Measurements from ENCODE around the gene CYB5R3.
"Not testable (repeated sequence)": the region's sequence is repeated elsewhere in the genome, so short reads cannot be mapped to it uniquely, and the experiment has no call there.

Gene CYB5R3

DNA sequence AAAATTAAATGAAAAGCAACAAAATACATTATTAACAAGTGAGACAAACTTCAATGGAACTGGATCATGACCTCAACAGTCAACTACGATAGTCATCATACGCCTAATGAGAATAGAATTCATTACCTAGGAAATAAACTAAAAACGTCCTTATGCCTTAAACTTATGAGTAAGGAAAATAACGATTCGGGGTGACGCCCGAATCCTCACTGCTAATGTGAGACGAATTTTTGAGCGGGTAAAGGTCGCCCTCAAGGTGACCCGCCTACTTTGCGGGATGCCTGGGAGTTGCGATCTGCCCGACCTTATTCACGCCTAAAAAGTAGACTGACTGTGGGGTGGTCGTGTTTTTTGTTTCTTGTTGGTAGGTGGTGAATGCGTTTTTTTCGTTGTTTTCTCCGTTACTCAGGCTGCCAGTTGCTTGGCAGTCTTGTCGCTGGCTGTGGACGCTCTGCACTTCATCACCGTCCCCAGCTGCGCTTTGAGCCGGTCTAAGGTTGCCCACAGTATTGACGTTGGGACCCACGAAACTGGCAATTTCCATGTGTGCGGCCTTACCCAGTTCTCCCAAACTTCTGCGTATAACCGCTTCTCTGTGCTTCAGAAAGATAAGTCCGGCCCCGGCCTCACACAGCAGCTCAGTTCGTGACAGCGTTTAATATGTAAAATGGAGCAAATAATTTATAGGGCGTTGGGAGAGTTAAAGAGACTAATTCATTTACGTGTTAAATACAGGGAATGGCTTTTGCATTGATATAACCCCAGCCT lies 33.9 kb downstream of the CYB5R3 start:
- Histone ChIP-seq H3K36me3 (ENCODE audit: control insufficient read depth, insufficient read depth, low read length) (peaks cover 6% of the 10 kb centered on the region), H3K27ac (ENCODE audit: insufficient read depth, low read length, poor library complexity, severe bottlenecking) (peak overlapping the region; percentile 94), H3K4me1 (ENCODE audit: control insufficient read depth, insufficient read depth, low read length, poor library complexity, severe bottlenecking) (peaks cover 38% of the 10 kb centered on the region), H3K4me3 (ENCODE audit: insufficient read depth, low read depth, low read length, poor library complexity, severe bottlenecking) (peak overlapping the region; percentile 75), H3K9me3 (ENCODE audit: control insufficient read depth, low read length) (no peaks in the 10 kb centered on the region), H3K27me3 (replicated peaks; ENCODE audit: control insufficient read depth, insufficient read depth, low read length, poor library complexity, severe bottlenecking) (no peaks in the 10 kb centered on the region)
- peak; percentile 75 to 83 (median 80) for DNase-seq

DNA sequence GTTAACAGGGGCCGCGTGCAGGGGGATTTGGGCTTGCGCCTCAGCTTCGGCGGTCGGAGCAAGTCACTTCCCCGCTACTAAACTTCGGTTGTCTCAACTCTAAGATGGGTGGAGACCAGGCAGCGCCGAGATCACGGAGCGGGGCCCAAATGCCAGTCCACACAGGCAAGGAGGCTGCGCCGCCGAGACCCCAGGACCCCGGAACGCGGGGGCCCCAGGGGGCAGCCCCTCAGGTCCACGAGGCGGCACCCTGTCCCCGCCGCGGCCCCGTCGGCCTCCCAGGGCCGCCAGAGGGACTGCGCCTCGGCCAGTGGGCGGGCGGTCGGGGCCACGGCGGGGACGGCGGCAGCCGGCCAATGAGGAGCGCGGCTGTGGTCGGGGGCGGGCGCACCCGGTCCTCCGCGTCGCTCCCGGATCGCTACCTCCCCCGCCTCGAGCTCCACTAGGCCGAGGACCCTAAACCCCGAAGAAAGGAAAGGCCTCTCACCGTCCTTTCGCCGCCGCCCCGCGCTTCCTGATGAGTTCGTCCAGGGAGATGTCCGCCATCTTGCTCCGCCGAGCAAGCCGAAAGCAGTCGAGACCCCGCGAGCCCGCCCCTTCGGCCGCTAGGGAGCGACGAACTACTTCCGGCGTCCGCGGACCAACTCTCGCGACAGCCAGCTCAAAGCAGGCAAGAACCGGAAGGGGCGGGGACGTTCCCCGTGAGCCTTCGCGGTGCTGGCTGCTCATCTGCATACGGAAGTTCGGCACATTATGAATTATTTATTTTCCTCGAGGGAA lies 34.7 kb downstream of the CYB5R3 start, which contains the start of gene POLDIP3:
Gene POLDIP3 (minus strand): TSS at position 572 of the 780 bp plus-strand sequence. CDS start 26 bp downstream, at position 546.
- Histone ChIP-seq H3K9me3 (ENCODE audit: control insufficient read depth, low read length) (no peaks in the 10 kb centered on the region), H3K27ac (ENCODE audit: insufficient read depth, low read length, poor library complexity, severe bottlenecking) (peak within 1 kb of the TSS; percentile 94), H3K4me1 (ENCODE audit: control insufficient read depth, insufficient read depth, low read length, poor library complexity, severe bottlenecking) (peaks cover 44% of the 10 kb centered on the region), H3K4me3 (ENCODE audit: insufficient read depth, low read depth, low read length, poor library complexity, severe bottlenecking) (peak within 1 kb of the TSS; percentile 75), H3K27me3 (replicated peaks; ENCODE audit: control insufficient read depth, insufficient read depth, low read length, poor library complexity, severe bottlenecking) (no peaks in the 10 kb centered on the region), H3K36me3 (ENCODE audit: control insufficient read depth, insufficient read depth, low read length) (peaks cover 6% of the 10 kb centered on the region)
- peak; percentile 96 to 99 (median 98) for DNase-seq

DNA sequence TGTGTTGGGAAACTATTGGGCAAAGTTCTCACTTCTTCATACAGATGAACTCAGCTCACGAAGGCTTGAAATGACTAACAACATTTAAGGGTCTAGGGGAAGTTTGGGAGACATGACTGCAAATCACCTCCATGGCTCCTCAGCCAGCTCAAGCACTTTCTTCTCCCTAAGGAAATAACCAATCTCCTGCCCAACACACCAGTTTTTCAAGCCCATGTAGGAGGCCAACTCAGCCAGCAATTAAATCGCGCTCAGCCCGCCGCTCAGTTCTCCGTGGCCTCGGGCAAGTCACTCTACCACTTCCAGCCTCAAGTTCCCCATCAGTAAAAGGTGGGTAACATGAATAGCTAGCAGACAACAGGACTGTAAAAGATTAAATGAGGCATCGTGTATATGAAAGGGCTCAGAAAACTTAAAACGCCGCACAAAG lies 35.3 kb downstream of the CYB5R3 start:
- Histone ChIP-seq H3K4me1 (ENCODE audit: control insufficient read depth, insufficient read depth, low read length, poor library complexity, severe bottlenecking) (peaks cover 46% of the 10 kb centered on the region), H3K9me3 (ENCODE audit: control insufficient read depth, low read length) (no peaks in the 10 kb centered on the region), H3K36me3 (ENCODE audit: control insufficient read depth, insufficient read depth, low read length) (peaks cover 6% of the 10 kb centered on the region), H3K27ac (ENCODE audit: insufficient read depth, low read length, poor library complexity, severe bottlenecking) (peak overlapping the region; percentile 94), H3K27me3 (replicated peaks; ENCODE audit: control insufficient read depth, insufficient read depth, low read length, poor library complexity, severe bottlenecking) (no peaks in the 10 kb centered on the region), H3K4me3 (ENCODE audit: insufficient read depth, low read depth, low read length, poor library complexity, severe bottlenecking) (peak overlapping the region; percentile 75)
- DNase-seq = no peak

DNA sequence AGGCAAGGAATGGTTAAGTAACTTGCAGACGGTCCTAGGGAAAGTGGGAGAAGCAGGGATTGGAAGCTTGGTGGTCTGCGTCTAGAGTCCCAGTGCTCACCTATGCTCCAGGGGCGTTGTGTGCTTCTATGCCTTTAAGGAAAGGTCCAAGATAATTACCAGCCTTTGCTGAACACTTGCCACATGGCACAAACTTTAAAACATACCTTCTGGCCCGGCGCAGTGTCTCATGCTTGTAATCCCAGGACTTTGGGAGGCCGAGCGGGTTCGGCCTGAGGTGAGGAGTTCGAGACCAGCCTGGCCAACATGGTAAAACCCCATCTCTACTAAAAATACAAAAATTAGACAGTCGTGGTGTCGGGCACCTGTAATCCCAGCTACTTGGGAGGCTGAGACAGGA lies 36.9 kb downstream of the CYB5R3 start:
- Histone ChIP-seq H3K9me3 (ENCODE audit: control insufficient read depth, low read length) (no peaks in the 10 kb centered on the region), H3K4me1 (ENCODE audit: control insufficient read depth, insufficient read depth, low read length, poor library complexity, severe bottlenecking) (peaks cover 46% of the 10 kb centered on the region), H3K36me3 (ENCODE audit: control insufficient read depth, insufficient read depth, low read length) (peaks cover 9% of the 10 kb centered on the region), H3K4me3 (ENCODE audit: insufficient read depth, low read depth, low read length, poor library complexity, severe bottlenecking) (no peak overlapping the region), H3K27ac (ENCODE audit: insufficient read depth, low read length, poor library complexity, severe bottlenecking) (peak overlapping the region; percentile 5), H3K27me3 (replicated peaks; ENCODE audit: control insufficient read depth, insufficient read depth, low read length, poor library complexity, severe bottlenecking) (no peaks in the 10 kb centered on the region)
- DNase-seq = no peak

DNA sequence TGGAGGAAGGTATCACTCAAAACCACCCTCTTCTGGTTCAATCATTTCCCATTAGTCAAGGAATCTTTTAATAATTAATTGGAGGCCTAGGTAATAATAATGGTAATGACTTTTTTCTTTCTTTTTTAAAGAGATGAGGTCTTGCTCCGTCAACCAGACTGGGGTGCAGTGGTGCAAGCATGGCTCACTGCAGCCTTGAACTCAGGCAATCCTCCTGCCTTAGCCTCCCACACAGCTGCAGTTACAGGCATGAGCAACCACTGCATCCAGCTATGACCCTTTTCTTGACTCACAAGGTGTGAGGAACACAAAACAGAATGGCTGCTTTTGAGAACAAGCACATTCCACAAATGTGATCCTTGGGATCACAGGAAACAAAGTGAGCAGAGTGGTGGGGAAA lies 38.1 kb downstream of the CYB5R3 start:
- peaks cover 9% of the 10 kb centered on the region for H3K36me3 ChIP-seq (ENCODE audit: control insufficient read depth, insufficient read depth, low read length)

DNA sequence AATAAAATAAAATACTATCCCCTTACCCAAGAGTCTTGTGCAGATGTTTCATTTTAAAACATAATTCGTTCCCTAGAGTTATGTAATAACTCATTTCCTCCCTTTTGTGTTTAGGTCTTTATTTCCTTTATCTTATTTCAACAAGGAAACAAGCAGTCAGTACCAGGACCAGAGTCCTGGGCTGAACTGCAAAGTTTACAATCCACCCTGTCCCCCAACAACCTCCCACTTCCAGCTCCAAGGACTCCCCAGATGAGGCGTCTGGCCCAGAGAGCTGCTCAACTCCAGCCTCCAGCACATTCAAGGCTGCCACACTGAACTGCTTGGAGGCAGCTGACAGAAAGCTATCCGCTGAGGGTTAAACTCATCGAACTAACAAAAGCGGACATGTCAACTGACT lies 39.0 kb downstream of the CYB5R3 start:
- no peaks in the 10 kb centered on the region for H3K27me3 ChIP-seq (replicated peaks; ENCODE audit: control insufficient read depth, insufficient read depth, low read length, poor library complexity, severe bottlenecking)
- peaks cover 39% of the 10 kb centered on the region for H3K4me1 ChIP-seq (ENCODE audit: control insufficient read depth, insufficient read depth, low read length, poor library complexity, severe bottlenecking)
- H3K4me3 ChIP-seq (ENCODE audit: insufficient read depth, low read depth, low read length, poor library complexity, severe bottlenecking) = no peak overlapping the region
- H3K36me3 ChIP-seq (ENCODE audit: control insufficient read depth, insufficient read depth, low read length) = peaks cover 13% of the 10 kb centered on the region
- no peak overlapping the region for H3K27ac ChIP-seq (ENCODE audit: insufficient read depth, low read length, poor library complexity, severe bottlenecking)
- no peak for DNase-seq
- H3K9me3 ChIP-seq (ENCODE audit: control insufficient read depth, low read length) = no peaks in the 10 kb centered on the region

More for the DNA sequence above, 38.1 kb downstream of the CYB5R3 start:
- DNase-seq = no peak
- H3K27ac ChIP-seq (ENCODE audit: insufficient read depth, low read length, poor library complexity, severe bottlenecking) = no peak overlapping the region
- H3K27me3 ChIP-seq (replicated peaks; ENCODE audit: control insufficient read depth, insufficient read depth, low read length, poor library complexity, severe bottlenecking) = no peaks in the 10 kb centered on the region
- no peak overlapping the region for H3K4me3 ChIP-seq (ENCODE audit: insufficient read depth, low read depth, low read length, poor library complexity, severe bottlenecking)
- peaks cover 46% of the 10 kb centered on the region for H3K4me1 ChIP-seq (ENCODE audit: control insufficient read depth, insufficient read depth, low read length, poor library complexity, severe bottlenecking)
- H3K9me3 ChIP-seq (ENCODE audit: control insufficient read depth, low read length) = no peaks in the 10 kb centered on the region

DNA sequence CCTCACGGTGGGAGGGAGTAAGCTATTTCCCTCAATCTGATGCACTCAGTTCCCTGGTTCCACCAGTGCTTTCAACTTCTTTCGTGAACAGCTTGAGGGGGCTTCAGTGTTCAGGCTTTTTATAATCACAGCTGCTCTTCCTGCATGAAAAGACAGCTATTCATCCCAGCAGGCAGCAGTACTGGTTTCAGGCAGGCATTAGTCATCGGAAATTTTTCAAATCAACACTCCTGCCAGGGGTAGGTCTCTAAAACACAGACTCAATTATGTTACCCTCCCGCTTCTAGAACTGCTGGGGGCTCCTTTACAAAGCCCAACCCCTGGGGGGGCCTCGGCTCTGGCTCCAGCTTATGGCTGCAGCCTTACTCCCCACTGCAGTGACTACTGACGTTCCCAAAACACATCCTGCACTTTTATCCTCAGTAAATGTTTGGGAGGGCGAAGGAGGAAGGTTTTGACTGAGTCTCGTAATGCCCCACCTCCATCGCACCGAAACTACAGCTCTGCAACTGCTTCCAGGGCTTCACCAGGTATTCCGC lies 40.3 kb downstream of the CYB5R3 start:
- H3K4me3 ChIP-seq (ENCODE audit: insufficient read depth, low read depth, low read length, poor library complexity, severe bottlenecking) = no peak overlapping the region

DNA sequence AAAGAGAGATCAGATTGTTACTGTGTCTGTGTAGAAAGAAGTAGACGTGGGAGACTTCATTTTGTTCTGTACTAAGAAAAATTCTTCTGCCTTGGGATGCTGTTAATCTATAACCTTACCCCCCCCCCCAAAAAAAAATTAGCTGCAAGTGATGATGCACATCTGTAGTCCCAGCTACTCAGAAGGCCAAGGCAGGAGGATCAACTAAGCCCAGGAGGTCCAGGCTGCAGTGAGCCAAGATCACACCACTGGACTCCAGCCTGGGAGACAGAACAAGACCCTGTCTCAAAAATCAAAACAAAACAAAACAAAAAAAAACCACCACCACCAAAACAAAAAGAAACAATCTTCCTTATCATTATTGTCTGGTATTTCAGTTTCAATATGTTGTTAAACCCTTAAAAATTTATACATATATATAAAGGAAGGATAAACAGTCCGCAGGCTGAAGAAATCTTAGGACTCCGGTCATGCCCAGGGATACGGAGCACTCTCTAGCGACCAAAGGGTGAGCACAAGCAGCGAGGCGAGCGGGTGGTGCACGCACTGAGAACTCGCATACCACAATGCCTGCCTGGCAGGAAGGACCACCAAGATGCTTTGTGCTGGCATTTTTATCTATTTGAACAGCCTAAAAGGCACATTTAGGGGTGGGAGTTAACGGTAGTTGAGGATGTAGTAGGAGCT lies 40.9 kb downstream of the CYB5R3 start:
- no peak for DNase-seq
- H3K4me1 ChIP-seq (ENCODE audit: control insufficient read depth, insufficient read depth, low read length, poor library complexity, severe bottlenecking) = peaks cover 32% of the 10 kb centered on the region
- H3K4me3 ChIP-seq (ENCODE audit: insufficient read depth, low read depth, low read length, poor library complexity, severe bottlenecking) = no peak overlapping the region
- no peaks in the 10 kb centered on the region for H3K9me3 ChIP-seq (ENCODE audit: control insufficient read depth, low read length)
- no peaks in the 10 kb centered on the region for H3K27me3 ChIP-seq (replicated peaks; ENCODE audit: control insufficient read depth, insufficient read depth, low read length, poor library complexity, severe bottlenecking)
- peaks cover 17% of the 10 kb centered on the region for H3K36me3 ChIP-seq (ENCODE audit: control insufficient read depth, insufficient read depth, low read length)
- H3K27ac ChIP-seq (ENCODE audit: insufficient read depth, low read length, poor library complexity, severe bottlenecking) = no peak overlapping the region

More for the DNA sequence above, 40.3 kb downstream of the CYB5R3 start:
- H3K4me1 ChIP-seq (ENCODE audit: control insufficient read depth, insufficient read depth, low read length, poor library complexity, severe bottlenecking) = peaks cover 36% of the 10 kb centered on the region
- H3K27me3 ChIP-seq (replicated peaks; ENCODE audit: control insufficient read depth, insufficient read depth, low read length, poor library complexity, severe bottlenecking) = no peaks in the 10 kb centered on the region
- H3K36me3 ChIP-seq (ENCODE audit: control insufficient read depth, insufficient read depth, low read length) = peaks cover 13% of the 10 kb centered on the region
- H3K9me3 ChIP-seq (ENCODE audit: control insufficient read depth, low read length) = no peaks in the 10 kb centered on the region
- no peak for DNase-seq
- no peak overlapping the region for H3K27ac ChIP-seq (ENCODE audit: insufficient read depth, low read length, poor library complexity, severe bottlenecking)

DNA sequence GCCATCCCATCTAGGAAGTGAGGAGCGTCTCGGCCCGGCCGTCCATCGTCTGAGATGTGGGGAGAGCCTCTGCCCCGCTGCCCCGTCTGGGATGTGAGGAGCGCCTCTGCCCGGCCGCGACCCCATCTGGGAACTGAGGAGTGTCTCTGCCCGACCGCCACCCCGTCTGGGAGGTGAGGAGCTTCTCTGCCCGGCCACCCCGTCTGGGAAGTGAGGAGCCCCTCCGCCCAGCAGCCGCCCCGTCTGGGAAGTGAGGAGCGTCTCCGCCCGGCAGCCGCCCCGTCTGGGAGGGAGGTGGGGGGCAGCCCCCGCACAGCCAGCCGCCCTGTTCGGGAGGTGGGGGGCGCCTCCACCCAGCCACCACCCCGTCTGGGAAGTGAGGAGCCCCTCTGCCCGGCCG lies 41.6 kb downstream of the CYB5R3 start:
- Histone ChIP-seq H3K36me3 (ENCODE audit: control insufficient read depth, insufficient read depth, low read length) (peaks cover 21% of the 10 kb centered on the region), H3K4me1 (ENCODE audit: control insufficient read depth, insufficient read depth, low read length, poor library complexity, severe bottlenecking) (peaks cover 25% of the 10 kb centered on the region)
- not testable (repeated sequence) for H3K27me3 ChIP-seq (replicated peaks; ENCODE audit: control insufficient read depth, insufficient read depth, low read length, poor library complexity, severe bottlenecking)

More for the DNA sequence above, 41.6 kb downstream of the CYB5R3 start:
- H3K4me3 ChIP-seq (ENCODE audit: insufficient read depth, low read depth, low read length, poor library complexity, severe bottlenecking); H3K9me3 ChIP-seq (ENCODE audit: control insufficient read depth, low read length); H3K27ac ChIP-seq (ENCODE audit: insufficient read depth, low read length, poor library complexity, severe bottlenecking); DNase-seq: not testable (repeated sequence)
